ENCODE results near the gene VDR.
"Not testable (repeated sequence)": the region's sequence is repeated elsewhere in the genome, so short reads cannot be mapped to it uniquely, and the experiment has no call there.

VDR gene

GRCh38 chr12:47843226-47843980, 61.4 kb downstream of the VDR start:
- Histone ChIP-seq H3K9me3 (ENCODE audit: control insufficient read depth in 1 of 2, low read length in 2 of 2) (no peaks in the 10 kb centered on the region), H3K27me3 (ENCODE audit: control insufficient read depth in 1 of 2, insufficient read depth in 2 of 2, low read length in 2 of 2) (no peaks in the 10 kb centered on the region), H3K36me3 (ENCODE audit: control insufficient read depth in 1 of 2, insufficient read depth in 2 of 2, low read length in 2 of 2) (peaks cover 25 to 45% of the 10 kb centered on the region in 2 donors), H3K9ac (ENCODE audit: low read depth in 1 of 2, low read length in 2 of 2) (no peak overlapping the region), H3K4me3 (ENCODE audit: low read depth in 1 of 2, low read length in 2 of 2) (no peak overlapping the region), H3K4me1 (ENCODE audit: control insufficient read depth in 1 of 2, insufficient read depth in 2 of 2, low read length in 2 of 2) (peaks cover 0 to 6% of the 10 kb centered on the region in 2 donors), H3K27ac (ENCODE audit: low read depth, low read length) (no peak overlapping the region)

- H3K36me3 ChIP-seq (ENCODE audit: control insufficient read depth in 1 of 2, insufficient read depth in 2 of 2, low read length in 2 of 2) = peaks cover 25 to 44% of the 10 kb centered on the region in 2 donors
- not testable (repeated sequence) for H3K4me3 ChIP-seq (ENCODE audit: low read depth in 1 of 2, low read length in 2 of 2); H3K9ac ChIP-seq (ENCODE audit: low read depth in 1 of 2, low read length in 2 of 2); H3K27me3 ChIP-seq (ENCODE audit: control insufficient read depth in 1 of 2, insufficient read depth in 2 of 2, low read length in 2 of 2); H3K4me1 ChIP-seq (ENCODE audit: control insufficient read depth in 1 of 2, insufficient read depth in 2 of 2, low read length in 2 of 2); H3K27ac ChIP-seq (ENCODE audit: low read depth, low read length); H3K9me3 ChIP-seq (ENCODE audit: control insufficient read depth in 1 of 2, low read length in 2 of 2)
Observed at GRCh38 chr12:47842543-47842942, 62.3 kb downstream of the VDR start.

- no peak overlapping the region for H3K4me3 ChIP-seq (ENCODE audit: low read depth in 1 of 2, low read length in 2 of 2)
- H3K36me3 ChIP-seq (ENCODE audit: control insufficient read depth in 1 of 2, insufficient read depth in 2 of 2, low read length in 2 of 2) = peaks cover 24 to 38% of the 10 kb centered on the region in 2 donors
- H3K4me1 ChIP-seq (ENCODE audit: control insufficient read depth in 1 of 2, insufficient read depth in 2 of 2, low read length in 2 of 2) = peaks cover 0 to 6% of the 10 kb centered on the region in 2 donors
- H3K27me3 ChIP-seq (ENCODE audit: control insufficient read depth in 1 of 2, insufficient read depth in 2 of 2, low read length in 2 of 2) = no peaks in the 10 kb centered on the region
- H3K9me3 ChIP-seq (ENCODE audit: control insufficient read depth in 1 of 2, low read length in 2 of 2) = no peaks in the 10 kb centered on the region
- H3K27ac ChIP-seq (ENCODE audit: low read depth, low read length) = no peak overlapping the region
- H3K9ac ChIP-seq (ENCODE audit: low read depth in 1 of 2, low read length in 2 of 2) = no peak overlapping the region
Observed at GRCh38 chr12:47841910-47842309, 62.9 kb downstream of the VDR start.

- H3K27ac ChIP-seq (ENCODE audit: low read depth, low read length) = no peak overlapping the region
- H3K9me3 ChIP-seq (ENCODE audit: control insufficient read depth in 1 of 2, low read length in 2 of 2) = no peaks in the 10 kb centered on the region
- H3K36me3 ChIP-seq (ENCODE audit: control insufficient read depth in 1 of 2, insufficient read depth in 2 of 2, low read length in 2 of 2) = peaks cover 20 to 34% of the 10 kb centered on the region in 2 donors
- H3K9ac ChIP-seq (ENCODE audit: low read depth in 1 of 2, low read length in 2 of 2) = no peak overlapping the region
- H3K4me1 ChIP-seq (ENCODE audit: control insufficient read depth in 1 of 2, insufficient read depth in 2 of 2, low read length in 2 of 2) = peaks cover 0 to 6% of the 10 kb centered on the region in 2 donors
- H3K27me3 ChIP-seq (ENCODE audit: control insufficient read depth in 1 of 2, insufficient read depth in 2 of 2, low read length in 2 of 2) = no peaks in the 10 kb centered on the region
- no peak overlapping the region for H3K4me3 ChIP-seq (ENCODE audit: low read depth in 1 of 2, low read length in 2 of 2)
Observed at GRCh38 chr12:47841501-47841900, 63.3 kb downstream of the VDR start.

GRCh38 chr12:47840571-47840970, 64.2 kb downstream of the VDR start:
- no peak overlapping the region for H3K27ac ChIP-seq (ENCODE audit: low read depth, low read length)
- no peaks in the 10 kb centered on the region for H3K9me3 ChIP-seq (ENCODE audit: control insufficient read depth in 1 of 2, low read length in 2 of 2)
- H3K4me1 ChIP-seq (ENCODE audit: control insufficient read depth in 1 of 2, insufficient read depth in 2 of 2, low read length in 2 of 2) = peaks cover 4 to 6% of the 10 kb centered on the region in 2 donors
- peaks cover 10 to 25% of the 10 kb centered on the region in 2 donors for H3K36me3 ChIP-seq (ENCODE audit: control insufficient read depth in 1 of 2, insufficient read depth in 2 of 2, low read length in 2 of 2)
- no peak overlapping the region for H3K9ac ChIP-seq (ENCODE audit: low read depth in 1 of 2, low read length in 2 of 2)
- H3K4me3 ChIP-seq (ENCODE audit: low read depth in 1 of 2, low read length in 2 of 2) = no peak overlapping the region
- H3K27me3 ChIP-seq (ENCODE audit: control insufficient read depth in 1 of 2, insufficient read depth in 2 of 2, low read length in 2 of 2) = no peaks in the 10 kb centered on the region

GRCh38 chr12:47839214-47839876, 65.4 kb downstream of the VDR start:
- peaks cover 0 to 12% of the 10 kb centered on the region in 2 donors for H3K36me3 ChIP-seq (ENCODE audit: control insufficient read depth in 1 of 2, insufficient read depth in 2 of 2, low read length in 2 of 2)
- no peak overlapping the region for H3K4me3 ChIP-seq (ENCODE audit: low read depth in 1 of 2, low read length in 2 of 2)
- peaks cover 4 to 6% of the 10 kb centered on the region in 2 donors for H3K4me1 ChIP-seq (ENCODE audit: control insufficient read depth in 1 of 2, insufficient read depth in 2 of 2, low read length in 2 of 2)
- H3K9me3 ChIP-seq (ENCODE audit: control insufficient read depth in 1 of 2, low read length in 2 of 2) = no peaks in the 10 kb centered on the region
- H3K27me3 ChIP-seq (ENCODE audit: control insufficient read depth in 1 of 2, insufficient read depth in 2 of 2, low read length in 2 of 2) = no peaks in the 10 kb centered on the region
- H3K9ac ChIP-seq (ENCODE audit: low read depth in 1 of 2, low read length in 2 of 2) = no peak overlapping the region
- H3K27ac ChIP-seq (ENCODE audit: low read depth, low read length) = no peak overlapping the region

- Histone ChIP-seq H3K4me3 (ENCODE audit: low read depth in 1 of 2, low read length in 2 of 2) (no peak overlapping the region), H3K9me3 (ENCODE audit: control insufficient read depth in 1 of 2, low read length in 2 of 2) (no peaks in the 10 kb centered on the region), H3K36me3 (ENCODE audit: control insufficient read depth in 1 of 2, insufficient read depth in 2 of 2, low read length in 2 of 2) (peaks cover 0 to 3% of the 10 kb centered on the region in 2 donors), H3K27me3 (ENCODE audit: control insufficient read depth in 1 of 2, insufficient read depth in 2 of 2, low read length in 2 of 2) (no peaks in the 10 kb centered on the region), H3K27ac (ENCODE audit: low read depth, low read length) (no peak overlapping the region), H3K9ac (ENCODE audit: low read depth in 1 of 2, low read length in 2 of 2) (no peak overlapping the region), H3K4me1 (ENCODE audit: control insufficient read depth in 1 of 2, insufficient read depth in 2 of 2, low read length in 2 of 2) (peaks cover 4 to 8% of the 10 kb centered on the region in 2 donors)
Observed at GRCh38 chr12:47838286-47838931, 66.4 kb downstream of the VDR start.

GRCh38 chr12:47837190-47838171, 67.3 kb downstream of the VDR start:
- H3K4me1 ChIP-seq (ENCODE audit: control insufficient read depth in 1 of 2, insufficient read depth in 2 of 2, low read length in 2 of 2) = peaks cover 4 to 9% of the 10 kb centered on the region in 2 donors

GRCh38 chr12:47835831-47836155, 69.0 kb downstream of the VDR start:
- Histone ChIP-seq H3K27ac (ENCODE audit: low read depth, low read length) (no peak overlapping the region), H3K4me3 (ENCODE audit: low read depth in 1 of 2, low read length in 2 of 2) (no peak overlapping the region), H3K9me3 (ENCODE audit: control insufficient read depth in 1 of 2, low read length in 2 of 2) (no peaks in the 10 kb centered on the region), H3K4me1 (ENCODE audit: control insufficient read depth in 1 of 2, insufficient read depth in 2 of 2, low read length in 2 of 2) (peaks cover 4 to 9% of the 10 kb centered on the region in 2 donors), H3K36me3 (ENCODE audit: control insufficient read depth in 1 of 2, insufficient read depth in 2 of 2, low read length in 2 of 2) (no peaks in the 10 kb centered on the region), H3K9ac (ENCODE audit: low read depth in 1 of 2, low read length in 2 of 2) (no peak overlapping the region), H3K27me3 (ENCODE audit: control insufficient read depth in 1 of 2, insufficient read depth in 2 of 2, low read length in 2 of 2) (no peaks in the 10 kb centered on the region)

More at GRCh38 chr12:47837190-47838171, 67.3 kb downstream of the VDR start:
- Histone ChIP-seq H3K36me3 (ENCODE audit: control insufficient read depth in 1 of 2, insufficient read depth in 2 of 2, low read length in 2 of 2) (no peaks in the 10 kb centered on the region), H3K9ac (ENCODE audit: low read depth in 1 of 2, low read length in 2 of 2) (no peak overlapping the region), H3K9me3 (ENCODE audit: control insufficient read depth in 1 of 2, low read length in 2 of 2) (no peaks in the 10 kb centered on the region), H3K27ac (ENCODE audit: low read depth, low read length) (no peak overlapping the region), H3K27me3 (ENCODE audit: control insufficient read depth in 1 of 2, insufficient read depth in 2 of 2, low read length in 2 of 2) (no peaks in the 10 kb centered on the region), H3K4me3 (ENCODE audit: low read depth in 1 of 2, low read length in 2 of 2) (no peak overlapping the region)
